Measurements from ENCODE around the gene GIMAP5. TPM values are rescaled to one million over a fixed set of nuclear protein-coding genes. Genes with fewer than 3 reads are reported as not detected.
A peak's percentile ranks its signal among the peaks of the same experiment; 100 is the strongest.

Gene GIMAP5
- total and polyA plus RNA-seq, 9 of the 15 experiments (the other 6 are each of a cell fraction or from before 2014, with no cell fraction given) = 0.35 TPM; not detected in 8

DNA sequence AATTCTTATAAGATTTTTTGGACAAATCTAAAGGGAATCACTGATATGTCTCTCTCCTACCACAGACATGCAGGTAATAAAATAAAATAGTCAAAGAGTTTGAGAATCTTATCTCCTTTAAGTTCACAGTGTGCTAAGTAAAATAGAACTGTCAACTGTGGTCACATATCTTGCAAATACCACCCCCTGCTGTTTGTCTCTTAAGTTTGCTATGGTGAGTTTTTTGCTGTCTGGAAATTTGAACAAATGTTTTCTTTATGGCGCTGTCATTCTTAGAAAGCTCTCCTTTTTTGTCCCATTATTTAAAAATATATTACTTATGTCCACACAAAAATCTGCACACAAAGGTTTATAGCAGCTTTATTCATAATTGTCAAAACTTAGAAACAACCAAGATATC lies 19.6 kb downstream of the GIMAP5 start (continued):
- TF ChIP-seq, protein P1, sequence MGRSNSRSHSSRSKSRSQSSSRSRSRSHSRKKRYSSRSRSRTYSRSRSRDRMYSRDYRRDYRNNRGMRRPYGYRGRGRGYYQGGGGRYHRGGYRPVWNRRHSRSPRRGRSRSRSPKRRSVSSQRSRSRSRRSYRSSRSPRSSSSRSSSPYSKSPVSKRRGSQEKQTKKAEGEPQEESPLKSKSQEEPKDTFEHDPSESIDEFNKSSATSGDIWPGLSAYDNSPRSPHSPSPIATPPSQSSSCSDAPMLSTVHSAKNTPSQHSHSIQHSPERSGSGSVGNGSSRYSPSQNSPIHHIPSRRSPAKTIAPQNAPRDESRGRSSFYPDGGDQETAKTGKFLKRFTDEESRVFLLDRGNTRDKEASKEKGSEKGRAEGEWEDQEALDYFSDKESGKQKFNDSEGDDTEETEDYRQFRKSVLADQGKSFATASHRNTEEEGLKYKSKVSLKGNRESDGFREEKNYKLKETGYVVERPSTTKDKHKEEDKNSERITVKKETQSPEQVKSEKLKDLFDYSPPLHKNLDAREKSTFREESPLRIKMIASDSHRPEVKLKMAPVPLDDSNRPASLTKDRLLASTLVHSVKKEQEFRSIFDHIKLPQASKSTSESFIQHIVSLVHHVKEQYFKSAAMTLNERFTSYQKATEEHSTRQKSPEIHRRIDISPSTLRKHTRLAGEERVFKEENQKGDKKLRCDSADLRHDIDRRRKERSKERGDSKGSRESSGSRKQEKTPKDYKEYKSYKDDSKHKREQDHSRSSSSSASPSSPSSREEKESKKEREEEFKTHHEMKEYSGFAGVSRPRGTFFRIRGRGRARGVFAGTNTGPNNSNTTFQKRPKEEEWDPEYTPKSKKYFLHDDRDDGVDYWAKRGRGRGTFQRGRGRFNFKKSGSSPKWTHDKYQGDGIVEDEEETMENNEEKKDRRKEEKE (IDR thresholded peaks at IDR 0.05; ENCODE audit: borderline replicate concordance in 1 of 2, control insufficient read depth in 1 of 2, low read depth in 2 of 2, low read length in 1 of 2) = no peak
- TF ChIP-seq ZFP30 (CRISPR knock-in tag; IDR thresholded peaks at IDR 0.05; ENCODE audit: borderline replicate concordance) = no peak
- peak; percentile 83 to 84 for TF ChIP-seq RAD21 (CRISPR knock-in tag; conservative IDR thresholded peaks at IDR 0.05 in 1 of 2, IDR thresholded peaks at IDR 0.05 in 1 of 2)
- TF ChIP-seq NFIX (CRISPR knock-in tag; IDR thresholded peaks at IDR 0.05; ENCODE audit: low read depth) = no peak
- no peak for TF ChIP-seq ZNF133 (CRISPR knock-in tag; IDR thresholded peaks at IDR 0.05)
- no peak for TF ChIP-seq CBFB (CRISPR knock-in tag; IDR thresholded peaks at IDR 0.05)

DNA sequence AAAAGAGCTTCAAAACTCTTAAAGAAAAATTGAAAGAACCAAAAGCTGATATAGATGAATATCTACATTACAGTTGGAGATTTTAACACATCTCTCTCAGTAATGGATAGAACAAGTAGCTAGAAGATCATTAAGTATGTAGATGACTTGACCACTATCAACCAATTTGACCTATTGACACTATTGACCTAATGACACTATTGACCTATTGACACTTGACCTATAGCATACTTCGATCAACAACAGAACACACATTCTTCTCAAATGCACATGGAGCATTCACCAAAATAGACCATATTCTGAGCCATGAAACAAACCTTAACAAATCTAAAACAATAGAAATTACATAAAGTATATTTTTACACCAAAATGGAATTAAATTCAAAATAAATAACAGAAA lies 22.3 kb downstream of the GIMAP5 start:
- ChIA-PET POLR2A (interaction anchor here (0.6 to 1.0 kb wide), 2 partner anchors 13 to 18 kb away, joined by 3 read pairs; no protein-coding TSS in a partner anchor), CTCF (ENCODE audit: low intra/inter-chr PET ratio) (no interaction called here)
- no peak overlapping the region for H3K4me3 ChIP-seq
- H4K20me1 ChIP-seq (replicated peaks; ENCODE audit: control insufficient read depth, insufficient read depth, low read length) = no peaks in the 10 kb centered on the region
- H3K4me2 ChIP-seq (ENCODE audit: insufficient read depth, low read length) = no peak overlapping the region
- H3K27me3 ChIP-seq (ENCODE audit: control insufficient read depth in 2 of 2, insufficient read depth in 2 of 2, low read length in 2 of 2) = 0 out of 5 replicates have a peak, but pooled peaks cover 0 to 5% of the 10 kb centered on the region in 2 experiments
- H3K36me3 ChIP-seq (ENCODE audit: control insufficient read depth, insufficient read depth, low read length) = no peaks in the 10 kb centered on the region
- no peak overlapping the region for H3K9ac ChIP-seq (ENCODE audit: insufficient read depth in 1 of 2, low read depth in 2 of 2, low read length in 2 of 2)
- BruUV-seq (replicated peaks) = no TSS peak
- no peaks in the 10 kb centered on the region for H3K9me1 ChIP-seq (ENCODE audit: control insufficient read depth, insufficient read depth, low read length)
- no peaks in the 10 kb centered on the region for H3K79me2 ChIP-seq (ENCODE audit: control insufficient read depth, insufficient read depth, low read length)
- 0% methylated on average over 1 of the region's 1 CpG for WGBS (ENCODE audit: insufficient coverage, low coverage, missing lambda C conversion rate)
- FAIRE-seq = peak; percentile 51
- DNase-seq (ENCODE audit: extremely low read depth in 1 of 4, low spot score in 3 of 4) = no peak
- TF ChIP-seq ZNF354B (CRISPR knock-in tag; IDR thresholded peaks at IDR 0.05) (no peak), RUNX1 (IDR thresholded peaks at IDR 0.05; ENCODE audit: low read depth) (no peak), ZNF75A (CRISPR knock-in tag; IDR thresholded peaks at IDR 0.05) (no peak), ZNF41 (CRISPR knock-in tag; conservative IDR thresholded peaks at IDR 0.05) (no peak), ZNF586 (CRISPR knock-in tag; conservative IDR thresholded peaks at IDR 0.05) (no peak), ARHGAP35 (IDR thresholded peaks at IDR 0.05; ENCODE audit: partially characterized antibody) (no peak)
- TF ChIP-seq, protein P2, sequence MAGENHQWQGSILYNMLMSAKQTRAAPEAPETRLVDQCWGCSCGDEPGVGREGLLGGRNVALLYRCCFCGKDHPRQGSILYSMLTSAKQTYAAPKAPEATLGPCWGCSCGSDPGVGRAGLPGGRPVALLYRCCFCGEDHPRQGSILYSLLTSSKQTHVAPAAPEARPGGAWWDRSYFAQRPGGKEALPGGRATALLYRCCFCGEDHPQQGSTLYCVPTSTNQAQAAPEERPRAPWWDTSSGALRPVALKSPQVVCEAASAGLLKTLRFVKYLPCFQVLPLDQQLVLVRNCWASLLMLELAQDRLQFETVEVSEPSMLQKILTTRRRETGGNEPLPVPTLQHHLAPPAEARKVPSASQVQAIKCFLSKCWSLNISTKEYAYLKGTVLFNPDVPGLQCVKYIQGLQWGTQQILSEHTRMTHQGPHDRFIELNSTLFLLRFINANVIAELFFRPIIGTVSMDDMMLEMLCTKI (IDR thresholded peaks at IDR 0.05; ENCODE audit: partially characterized antibody) = no peak
- TF ChIP-seq, protein P3, sequence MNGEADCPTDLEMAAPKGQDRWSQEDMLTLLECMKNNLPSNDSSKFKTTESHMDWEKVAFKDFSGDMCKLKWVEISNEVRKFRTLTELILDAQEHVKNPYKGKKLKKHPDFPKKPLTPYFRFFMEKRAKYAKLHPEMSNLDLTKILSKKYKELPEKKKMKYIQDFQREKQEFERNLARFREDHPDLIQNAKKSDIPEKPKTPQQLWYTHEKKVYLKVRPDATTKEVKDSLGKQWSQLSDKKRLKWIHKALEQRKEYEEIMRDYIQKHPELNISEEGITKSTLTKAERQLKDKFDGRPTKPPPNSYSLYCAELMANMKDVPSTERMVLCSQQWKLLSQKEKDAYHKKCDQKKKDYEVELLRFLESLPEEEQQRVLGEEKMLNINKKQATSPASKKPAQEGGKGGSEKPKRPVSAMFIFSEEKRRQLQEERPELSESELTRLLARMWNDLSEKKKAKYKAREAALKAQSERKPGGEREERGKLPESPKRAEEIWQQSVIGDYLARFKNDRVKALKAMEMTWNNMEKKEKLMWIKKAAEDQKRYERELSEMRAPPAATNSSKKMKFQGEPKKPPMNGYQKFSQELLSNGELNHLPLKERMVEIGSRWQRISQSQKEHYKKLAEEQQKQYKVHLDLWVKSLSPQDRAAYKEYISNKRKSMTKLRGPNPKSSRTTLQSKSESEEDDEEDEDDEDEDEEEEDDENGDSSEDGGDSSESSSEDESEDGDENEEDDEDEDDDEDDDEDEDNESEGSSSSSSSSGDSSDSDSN (IDR thresholded peaks at IDR 0.05; ENCODE audit: borderline replicate concordance in 1 of 2, low read depth in 2 of 2, low read length in 2 of 2) = no peak
- in situ Hi-C loops (cut with MboI) (loop anchor here (25.0 kb wide), 1 partner anchor 472 kb away; no protein-coding TSS in a partner anchor), intact Hi-C loops (cut with micrococcal nuclease) (loop anchor here (5.0 to 10.0 kb wide), 3 partner anchors 235 to 472 kb away; no protein-coding TSS in a partner anchor)
- H3K27ac ChIP-seq (ENCODE audit: extremely low read depth, low read depth, low read length) = no peak overlapping the region
- no peak for ATAC-seq
- H3K4me1 ChIP-seq (replicated peaks in 1 of 2; ENCODE audit: control insufficient read depth in 2 of 2, insufficient read depth in 2 of 2, low read length in 2 of 2) = no peaks in the 10 kb centered on the region
- H3K9me3 ChIP-seq (replicated peaks; ENCODE audit: control insufficient read depth, insufficient read depth, low read depth, low read length) = no peaks in the 10 kb centered on the region
- H2AFZ ChIP-seq (ENCODE audit: low read depth, low read length) = no peak overlapping the region

Data from K562 (cell line).